ENCODE results near the gene HSPD1. TPM values are rescaled to one million over a fixed set of nuclear protein-coding genes. Genes with fewer than 3 reads are reported as not detected.

HSPD1 gene
- total and polyA plus RNA-seq, 9 of the 15 experiments (the other 6 are each of a cell fraction or from before 2014, with no cell fraction given): 398 to 1,014 (median 622) TPM

GRCh38 chr2:197452754-197453122, 46.9 kb downstream of the HSPD1 start:
- Histone ChIP-seq H3K27me3 (ENCODE audit: control insufficient read depth in 2 of 2, insufficient read depth in 2 of 2, low read length in 2 of 2) (no peaks in the 10 kb centered on the region), H3K27ac (ENCODE audit: extremely low read depth, low read depth, low read length) (peak overlapping the region; percentile 89), H3K9ac (ENCODE audit: insufficient read depth in 1 of 2, low read depth in 2 of 2, low read length in 2 of 2) (peak overlapping the region; percentile 81 to 89), H2AFZ (ENCODE audit: low read depth, low read length) (peak overlapping the region; percentile 93), H4K20me1 (replicated peaks; ENCODE audit: control insufficient read depth, insufficient read depth, low read length) (no peaks in the 10 kb centered on the region), H3K79me2 (ENCODE audit: control insufficient read depth, insufficient read depth, low read length) (peaks cover 39% of the 10 kb centered on the region), H3K4me2 (ENCODE audit: insufficient read depth, low read length) (peak overlapping the region; percentile 97), H3K4me3 (peak overlapping the region; percentile 97), H3K9me1 (ENCODE audit: control insufficient read depth, insufficient read depth, low read length) (no peaks in the 10 kb centered on the region), H3K9me3 (replicated peaks; ENCODE audit: control insufficient read depth, insufficient read depth, low read depth, low read length) (no peaks in the 10 kb centered on the region), H3K36me3 (ENCODE audit: control insufficient read depth, insufficient read depth, low read length) (peaks cover 4% of the 10 kb centered on the region; the same call in 1 of the 3 replicates), H3K4me1 (replicated peaks in 1 of 2; ENCODE audit: control insufficient read depth in 2 of 2, insufficient read depth in 2 of 2, low read length in 2 of 2) (peaks cover 0 to 3% of the 10 kb centered on the region in 2 experiments; a peak in 3 of 5 replicates)
- in situ Hi-C loops (cut with MboI) (no loop called here), intact Hi-C loops (cut with micrococcal nuclease) (loop anchor here (1.0 to 5.0 kb wide), 3 partner anchors 17 to 145 kb away; partner anchors contain the start of gene SF3B1)
- 3% methylated on average over 11 of the region's 11 CpGs for WGBS (ENCODE audit: insufficient coverage, low coverage, missing lambda C conversion rate)
- ChIA-PET POLR2A (interaction anchor here (0.6 to 2.2 kb wide), 10 partner anchors 9 to 550 kb away, joined by 3 to 10 read pairs (median 7); partner anchors contain the start of genes HSPD1 and SF3B1), CTCF (ENCODE audit: low intra/inter-chr PET ratio) (no interaction called here)
- ATAC-seq: no peak
- no peak for FAIRE-seq
- TSS peak; percentile 98 for BruUV-seq (replicated peaks)
- DNase-seq (ENCODE audit: extremely low read depth in 1 of 4, low spot score in 3 of 4): no peak
- TF ChIP-seq POLR2A (conservative IDR thresholded peaks at IDR 0.05): 0 out of 2 replicates have a peak, but pooled peaks have one; percentile 55
- TF ChIP-seq, protein P1, sequence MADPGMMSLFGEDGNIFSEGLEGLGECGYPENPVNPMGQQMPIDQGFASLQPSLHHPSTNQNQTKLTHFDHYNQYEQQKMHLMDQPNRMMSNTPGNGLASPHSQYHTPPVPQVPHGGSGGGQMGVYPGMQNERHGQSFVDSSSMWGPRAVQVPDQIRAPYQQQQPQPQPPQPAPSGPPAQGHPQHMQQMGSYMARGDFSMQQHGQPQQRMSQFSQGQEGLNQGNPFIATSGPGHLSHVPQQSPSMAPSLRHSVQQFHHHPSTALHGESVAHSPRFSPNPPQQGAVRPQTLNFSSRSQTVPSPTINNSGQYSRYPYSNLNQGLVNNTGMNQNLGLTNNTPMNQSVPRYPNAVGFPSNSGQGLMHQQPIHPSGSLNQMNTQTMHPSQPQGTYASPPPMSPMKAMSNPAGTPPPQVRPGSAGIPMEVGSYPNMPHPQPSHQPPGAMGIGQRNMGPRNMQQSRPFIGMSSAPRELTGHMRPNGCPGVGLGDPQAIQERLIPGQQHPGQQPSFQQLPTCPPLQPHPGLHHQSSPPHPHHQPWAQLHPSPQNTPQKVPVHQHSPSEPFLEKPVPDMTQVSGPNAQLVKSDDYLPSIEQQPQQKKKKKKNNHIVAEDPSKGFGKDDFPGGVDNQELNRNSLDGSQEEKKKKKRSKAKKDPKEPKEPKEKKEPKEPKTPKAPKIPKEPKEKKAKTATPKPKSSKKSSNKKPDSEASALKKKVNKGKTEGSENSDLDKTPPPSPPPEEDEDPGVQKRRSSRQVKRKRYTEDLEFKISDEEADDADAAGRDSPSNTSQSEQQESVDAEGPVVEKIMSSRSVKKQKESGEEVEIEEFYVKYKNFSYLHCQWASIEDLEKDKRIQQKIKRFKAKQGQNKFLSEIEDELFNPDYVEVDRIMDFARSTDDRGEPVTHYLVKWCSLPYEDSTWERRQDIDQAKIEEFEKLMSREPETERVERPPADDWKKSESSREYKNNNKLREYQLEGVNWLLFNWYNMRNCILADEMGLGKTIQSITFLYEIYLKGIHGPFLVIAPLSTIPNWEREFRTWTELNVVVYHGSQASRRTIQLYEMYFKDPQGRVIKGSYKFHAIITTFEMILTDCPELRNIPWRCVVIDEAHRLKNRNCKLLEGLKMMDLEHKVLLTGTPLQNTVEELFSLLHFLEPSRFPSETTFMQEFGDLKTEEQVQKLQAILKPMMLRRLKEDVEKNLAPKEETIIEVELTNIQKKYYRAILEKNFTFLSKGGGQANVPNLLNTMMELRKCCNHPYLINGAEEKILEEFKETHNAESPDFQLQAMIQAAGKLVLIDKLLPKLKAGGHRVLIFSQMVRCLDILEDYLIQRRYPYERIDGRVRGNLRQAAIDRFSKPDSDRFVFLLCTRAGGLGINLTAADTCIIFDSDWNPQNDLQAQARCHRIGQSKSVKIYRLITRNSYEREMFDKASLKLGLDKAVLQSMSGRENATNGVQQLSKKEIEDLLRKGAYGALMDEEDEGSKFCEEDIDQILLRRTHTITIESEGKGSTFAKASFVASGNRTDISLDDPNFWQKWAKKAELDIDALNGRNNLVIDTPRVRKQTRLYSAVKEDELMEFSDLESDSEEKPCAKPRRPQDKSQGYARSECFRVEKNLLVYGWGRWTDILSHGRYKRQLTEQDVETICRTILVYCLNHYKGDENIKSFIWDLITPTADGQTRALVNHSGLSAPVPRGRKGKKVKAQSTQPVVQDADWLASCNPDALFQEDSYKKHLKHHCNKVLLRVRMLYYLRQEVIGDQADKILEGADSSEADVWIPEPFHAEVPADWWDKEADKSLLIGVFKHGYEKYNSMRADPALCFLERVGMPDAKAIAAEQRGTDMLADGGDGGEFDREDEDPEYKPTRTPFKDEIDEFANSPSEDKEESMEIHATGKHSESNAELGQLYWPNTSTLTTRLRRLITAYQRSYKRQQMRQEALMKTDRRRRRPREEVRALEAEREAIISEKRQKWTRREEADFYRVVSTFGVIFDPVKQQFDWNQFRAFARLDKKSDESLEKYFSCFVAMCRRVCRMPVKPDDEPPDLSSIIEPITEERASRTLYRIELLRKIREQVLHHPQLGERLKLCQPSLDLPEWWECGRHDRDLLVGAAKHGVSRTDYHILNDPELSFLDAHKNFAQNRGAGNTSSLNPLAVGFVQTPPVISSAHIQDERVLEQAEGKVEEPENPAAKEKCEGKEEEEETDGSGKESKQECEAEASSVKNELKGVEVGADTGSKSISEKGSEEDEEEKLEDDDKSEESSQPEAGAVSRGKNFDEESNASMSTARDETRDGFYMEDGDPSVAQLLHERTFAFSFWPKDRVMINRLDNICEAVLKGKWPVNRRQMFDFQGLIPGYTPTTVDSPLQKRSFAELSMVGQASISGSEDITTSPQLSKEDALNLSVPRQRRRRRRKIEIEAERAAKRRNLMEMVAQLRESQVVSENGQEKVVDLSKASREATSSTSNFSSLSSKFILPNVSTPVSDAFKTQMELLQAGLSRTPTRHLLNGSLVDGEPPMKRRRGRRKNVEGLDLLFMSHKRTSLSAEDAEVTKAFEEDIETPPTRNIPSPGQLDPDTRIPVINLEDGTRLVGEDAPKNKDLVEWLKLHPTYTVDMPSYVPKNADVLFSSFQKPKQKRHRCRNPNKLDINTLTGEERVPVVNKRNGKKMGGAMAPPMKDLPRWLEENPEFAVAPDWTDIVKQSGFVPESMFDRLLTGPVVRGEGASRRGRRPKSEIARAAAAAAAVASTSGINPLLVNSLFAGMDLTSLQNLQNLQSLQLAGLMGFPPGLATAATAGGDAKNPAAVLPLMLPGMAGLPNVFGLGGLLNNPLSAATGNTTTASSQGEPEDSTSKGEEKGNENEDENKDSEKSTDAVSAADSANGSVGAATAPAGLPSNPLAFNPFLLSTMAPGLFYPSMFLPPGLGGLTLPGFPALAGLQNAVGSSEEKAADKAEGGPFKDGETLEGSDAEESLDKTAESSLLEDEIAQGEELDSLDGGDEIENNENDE (IDR thresholded peaks at IDR 0.05; ENCODE audit: low read depth, low read length): no peak
- TF ChIP-seq XRCC3 (IDR thresholded peaks at IDR 0.05): no peak
- TF ChIP-seq NR1H2 (CRISPR knock-in tag; IDR thresholded peaks at IDR 0.05): no peak
- TF ChIP-seq BHLHE40 (IDR thresholded peaks at IDR 0.05; ENCODE audit: low read length): no peak
- 0 out of 2 replicates have a peak, but pooled peaks have one; percentile 25 for TF ChIP-seq LEF1 (IDR thresholded peaks at IDR 0.05)
- TF ChIP-seq RAD51 (IDR thresholded peaks at IDR 0.05; ENCODE audit: borderline replicate concordance, low read depth): no peak
- TF ChIP-seq ZNF695 (CRISPR knock-in tag; IDR thresholded peaks at IDR 0.05): no peak
- peak; percentile 18; the same call in 1 of the 2 replicates for TF ChIP-seq L3MBTL2 (IDR thresholded peaks at IDR 0.05)
- no peak for TF ChIP-seq GATA2 (CRISPR knock-in tag; IDR thresholded peaks at IDR 0.05)
- TF ChIP-seq KDM5B (IDR thresholded peaks at IDR 0.05; ENCODE audit: insufficient replicate concordance, low read depth, low read length): no peak
- TF ChIP-seq NONO (IDR thresholded peaks at IDR 0.05; ENCODE audit: low read depth in 2 of 2, low read length in 1 of 2): no peak
- no peak for TF ChIP-seq RBFOX2 (IDR thresholded peaks at IDR 0.05; ENCODE audit: low read depth, low read length)
- TF ChIP-seq POLR2B (IDR thresholded peaks at IDR 0.05; ENCODE audit: low read depth, partially characterized antibody): peak; percentile 18

Data from K562 (cell line).